Measurements from ENCODE around the gene MAN2A2. TPM values are rescaled to one million over a fixed set of nuclear protein-coding genes. Genes with fewer than 3 reads are reported as not detected.

Gene MAN2A2
- total and polyA plus RNA-seq, 9 of the 15 experiments (the other 6 are each of a cell fraction or from before 2014, with no cell fraction given): 7.3 to 151 (median 43.4) TPM

DNA sequence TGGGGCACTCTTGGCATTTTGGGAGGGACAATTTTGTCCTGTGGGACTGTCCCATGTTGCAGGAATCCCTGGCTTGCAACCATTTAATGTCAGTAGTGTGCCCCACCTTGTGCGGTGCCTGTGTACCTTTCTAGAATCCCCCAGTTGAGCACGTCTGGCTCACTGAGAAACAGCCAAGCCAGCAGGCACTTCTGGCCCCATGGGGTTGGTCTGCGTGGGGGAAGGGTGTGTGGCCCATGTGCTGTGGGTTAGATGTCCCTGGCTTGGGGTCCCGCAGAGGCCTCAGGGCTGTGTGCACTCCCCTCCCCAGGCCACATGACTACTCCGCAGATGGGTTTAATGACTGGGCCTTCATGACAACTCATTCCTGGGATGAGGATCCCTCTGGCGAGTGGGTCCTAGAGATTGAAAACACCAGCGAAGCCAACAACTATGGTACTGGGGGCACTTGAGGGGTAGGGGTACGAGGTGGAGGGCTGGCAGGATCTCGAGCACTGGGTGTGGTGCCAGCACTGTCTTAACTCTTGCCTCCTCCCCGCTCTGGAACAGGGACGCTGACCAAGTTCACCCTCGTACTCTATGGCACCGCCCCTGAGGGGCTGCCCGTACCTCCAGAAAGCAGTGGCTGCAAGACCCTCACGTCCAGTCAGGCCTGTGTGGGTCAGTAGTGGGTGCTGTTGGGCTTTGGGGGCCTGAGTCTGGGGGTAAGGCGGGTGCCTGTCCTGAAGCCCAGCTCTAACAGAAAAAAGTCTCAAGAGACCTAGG is 22.5 kb upstream of the MAN2A2 start:
- no peak overlapping the region for H3K4me3 ChIP-seq
- intact Hi-C loops (cut with micrococcal nuclease) (loop anchor here (10.0 kb wide), 1 partner anchor 556 kb away; no protein-coding TSS in a partner anchor), in situ Hi-C loops (cut with MboI) (loop anchor here (10.0 kb wide), 1 partner anchor 566 kb away; no protein-coding TSS in a partner anchor)
- H2AFZ ChIP-seq (ENCODE audit: low read depth, low read length): no peak overlapping the region
- DNase-seq (ENCODE audit: extremely low read depth in 1 of 4, low spot score in 3 of 4) (no peak), FAIRE-seq (no peak), ATAC-seq (no peak)
- ChIA-PET POLR2A (interaction anchor here (0.7 to 1.7 kb wide), 4 partner anchors 9 to 46 kb away, joined by 3 to 8 read pairs (median 3); no protein-coding TSS in a partner anchor), CTCF (ENCODE audit: low intra/inter-chr PET ratio) (no interaction called here)
- no peak overlapping the region for H3K4me2 ChIP-seq (ENCODE audit: insufficient read depth, low read length)
- peaks cover 6% of the 10 kb centered on the region; the same call in 1 of the 2 replicates for H4K20me1 ChIP-seq (replicated peaks; ENCODE audit: control insufficient read depth, insufficient read depth, low read length)
- BruUV-seq (replicated peaks): no TSS peak
- H3K4me1 ChIP-seq (replicated peaks in 1 of 2; ENCODE audit: control insufficient read depth in 2 of 2, insufficient read depth in 2 of 2, low read length in 2 of 2): peaks cover 3 to 66% of the 10 kb centered on the region in 2 experiments; a peak in 4 of 5 replicates
- TF ChIP-seq POLR2A (conservative IDR thresholded peaks at IDR 0.05) (0 out of 2 replicates have a peak, but pooled peaks have one; percentile 19), ZC3H4 (CRISPR knock-in tag; IDR thresholded peaks at IDR 0.05; ENCODE audit: borderline replicate concordance) (0 out of 2 replicates have a peak, but pooled peaks have one; percentile 18), ZNF133 (CRISPR knock-in tag; IDR thresholded peaks at IDR 0.05) (no peak), ZFX (CRISPR knock-in tag; IDR thresholded peaks at IDR 0.05) (peak; percentile 21; the same call in 1 of the 2 replicates), POLR2AphosphoS5 (IDR thresholded peaks at IDR 0.05; ENCODE audit: control insufficient read depth, insufficient read depth, low read depth, low read length) (peak; percentile 26; the same call in 1 of the 2 replicates), NELFE (IDR thresholded peaks at IDR 0.05; ENCODE audit: insufficient read depth, insufficient read length) (no peak), ZNF134 (CRISPR knock-in tag; conservative IDR thresholded peaks at IDR 0.05) (no peak)
- TF ChIP-seq, protein P1, sequence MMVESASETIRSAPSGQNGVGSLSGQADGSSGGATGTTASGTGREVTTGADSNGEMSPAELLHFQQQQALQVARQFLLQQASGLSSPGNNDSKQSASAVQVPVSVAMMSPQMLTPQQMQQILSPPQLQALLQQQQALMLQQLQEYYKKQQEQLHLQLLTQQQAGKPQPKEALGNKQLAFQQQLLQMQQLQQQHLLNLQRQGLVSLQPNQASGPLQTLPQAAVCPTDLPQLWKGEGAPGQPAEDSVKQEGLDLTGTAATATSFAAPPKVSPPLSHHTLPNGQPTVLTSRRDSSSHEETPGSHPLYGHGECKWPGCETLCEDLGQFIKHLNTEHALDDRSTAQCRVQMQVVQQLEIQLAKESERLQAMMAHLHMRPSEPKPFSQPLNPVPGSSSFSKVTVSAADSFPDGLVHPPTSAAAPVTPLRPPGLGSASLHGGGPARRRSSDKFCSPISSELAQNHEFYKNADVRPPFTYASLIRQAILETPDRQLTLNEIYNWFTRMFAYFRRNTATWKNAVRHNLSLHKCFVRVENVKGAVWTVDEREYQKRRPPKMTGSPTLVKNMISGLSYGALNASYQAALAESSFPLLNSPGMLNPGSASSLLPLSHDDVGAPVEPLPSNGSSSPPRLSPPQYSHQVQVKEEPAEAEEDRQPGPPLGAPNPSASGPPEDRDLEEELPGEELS (CRISPR knock-in tag; IDR thresholded peaks at IDR 0.05; ENCODE audit: borderline replicate concordance): no peak
- peaks cover 80% of the 10 kb centered on the region for H3K36me3 ChIP-seq (ENCODE audit: control insufficient read depth, insufficient read depth, low read length)
- no peaks in the 10 kb centered on the region for H3K9me3 ChIP-seq (replicated peaks; ENCODE audit: control insufficient read depth, insufficient read depth, low read depth, low read length)
- peaks cover 3% of the 10 kb centered on the region for H3K9me1 ChIP-seq (ENCODE audit: control insufficient read depth, insufficient read depth, low read length)
- H3K79me2 ChIP-seq (ENCODE audit: control insufficient read depth, insufficient read depth, low read length): peaks cover 10% of the 10 kb centered on the region
- H3K27me3 ChIP-seq (ENCODE audit: control insufficient read depth in 2 of 2, insufficient read depth in 2 of 2, low read length in 2 of 2): no peaks in the 10 kb centered on the region
- H3K27ac ChIP-seq (ENCODE audit: extremely low read depth, low read depth, low read length): no peak overlapping the region
- 82% methylated on average over 15 of the region's 16 CpGs for WGBS (ENCODE audit: insufficient coverage, low coverage, missing lambda C conversion rate)
- H3K9ac ChIP-seq (ENCODE audit: insufficient read depth in 1 of 2, low read depth in 2 of 2, low read length in 2 of 2): 0 out of 4 replicates have a peak overlapping the region, but pooled peaks of 1 of the 2 experiments have one; percentile 64
